Activated T-cell treated with anti-CD3 and anti-CD28 coated beads, Interleukin-2, amount 50 U/mL, for 72 hours (primary cell): ENCODE results near the gene GMPPB. TPM values are rescaled to one million over a fixed set of nuclear protein-coding genes. Genes with fewer than 3 reads are reported as not detected.
"Not testable (repeated sequence)": the region's sequence is repeated elsewhere in the genome, so short reads cannot be mapped to it uniquely, and the experiment has no call there.

Source experiments
- ATAC-seq, 2 donors: fragments of 150-1000 bp; cut with Tn5 transposase; replicated peaks in 1 of 2; 2 replicates each; pipeline ENCODE4 v1.10.0; 2021; ENCODE audit warnings: moderate library complexity in 2 of 2, mild to moderate bottlenecking in 1 of 2
- DNase-seq, 2 donors: peaks; one replicate each; pipeline ENCODE4 v3.0.0; 2021 to 2022; ENCODE audit warnings: mixed read lengths in 1 of 2
- H3K27ac Mint-ChIP-seq: one replicate; pipeline ENCODE4 v1.8.0; 2022; ENCODE audit warnings: mild to moderate bottlenecking, moderate library complexity, mixed read lengths
- H3K27me3 Mint-ChIP-seq: one replicate; pipeline ENCODE4 v1.8.0; 2022; ENCODE audit warnings: low read depth, mixed read lengths
- H3K36me3 Mint-ChIP-seq, 2 donors: one replicate each; pipeline ENCODE4 v1.8.0; 2022; ENCODE audit warnings: mixed read lengths in 2 of 2, mild to moderate bottlenecking in 1 of 2; ENCODE audit not compliant: insufficient read depth in 2 of 2
- H3K4me1 Mint-ChIP-seq: one replicate; pipeline ENCODE4 v1.8.0; 2022; ENCODE audit warnings: low read depth, mixed read lengths
- H3K4me3 Mint-ChIP-seq, 2 donors: one replicate each; pipeline ENCODE4 v1.8.0; 2022; ENCODE audit warnings: mild to moderate bottlenecking in 2 of 2, mixed read lengths in 2 of 2, moderate library complexity in 2 of 2
- H3K9me3 Mint-ChIP-seq, 2 donors: one replicate each; pipeline ENCODE4 v1.8.0; 2022; ENCODE audit warnings: mixed read lengths in 2 of 2
- total RNA-seq, 2 donors: library from RNA; stranded (reverse); gene quantifications; one replicate each; pipeline ENCODE4 v1.2.3, GENCODE V29; 2022

Gene GMPPB
- total RNA-seq, 2 donors from 2014 or later = 22.3 to 33.4 TPM

DNA sequence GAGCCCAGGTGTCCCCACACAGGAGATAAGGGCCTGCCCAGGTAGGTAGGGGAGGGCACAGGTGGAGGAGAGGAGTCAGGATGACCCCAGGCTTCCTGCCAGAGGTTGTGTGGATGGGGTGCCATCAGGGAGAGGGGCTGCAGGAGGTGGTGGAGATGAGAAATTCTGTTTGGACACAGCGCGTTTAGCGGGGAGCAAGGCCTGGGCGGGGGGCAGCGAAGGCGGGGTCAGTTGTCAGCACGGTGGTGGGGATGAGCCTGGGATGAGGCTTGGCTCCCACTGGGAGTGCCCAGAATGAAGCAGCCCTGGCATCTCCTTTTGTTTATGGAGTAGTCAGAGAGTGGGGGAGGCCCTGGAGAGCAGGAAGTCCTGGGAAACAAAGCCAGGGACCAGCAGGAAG lies 19.8 kb downstream of the GMPPB start:
- Mint-ChIP-seq H3K9me3 (no peaks in the 10 kb centered on the region), H3K4me1 (no peaks in the 10 kb centered on the region), H3K36me3 (peaks cover 0 to 2% of the 10 kb centered on the region in 2 donors), H3K4me3 (no peak overlapping the region), H3K27me3 (no peaks in the 10 kb centered on the region), H3K27ac (peak overlapping the region; percentile 63)
- DNase-seq = no peak
- no peak for ATAC-seq

GRCh38 chr3:49703443-49703927 lies 20.3 kb downstream of the GMPPB start:
- Mint-ChIP-seq H3K4me3 (no peak overlapping the region), H3K36me3 (peaks cover 0 to under 1% of the 10 kb centered on the region in 2 donors), H3K27ac (no peak overlapping the region), H3K4me1 (no peaks in the 10 kb centered on the region), H3K9me3 (no peaks in the 10 kb centered on the region), H3K27me3 (no peaks in the 10 kb centered on the region)
- peak; percentile 91 to 93 for ATAC-seq
- DNase-seq = peak; percentile 69 to 72

DNA sequence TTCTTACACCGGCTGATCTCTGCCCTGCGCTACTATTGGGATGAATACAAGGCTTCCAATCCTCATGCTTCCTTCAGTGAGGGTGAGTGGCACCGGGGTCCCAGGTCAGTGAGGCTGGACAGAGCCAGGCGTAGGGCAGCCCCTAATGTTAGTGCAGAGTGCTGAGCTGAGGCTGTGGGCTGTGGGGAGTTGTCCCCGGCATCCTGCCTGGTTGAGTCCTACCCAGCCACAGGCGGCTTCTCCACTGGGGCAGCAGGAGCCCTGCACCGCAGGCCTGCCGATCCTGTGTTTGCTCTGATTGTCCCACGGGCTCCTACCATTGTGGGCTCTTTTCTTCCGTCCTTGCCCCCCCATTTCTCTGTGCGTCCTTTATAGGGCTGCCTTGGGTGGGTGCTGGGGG lies 21.1 kb downstream of the GMPPB start:
- Mint-ChIP-seq H3K27ac (no peak overlapping the region), H3K27me3 (no peaks in the 10 kb centered on the region), H3K4me3 (no peak overlapping the region), H3K4me1 (no peaks in the 10 kb centered on the region), H3K9me3 (no peaks in the 10 kb centered on the region), H3K36me3 (no peaks in the 10 kb centered on the region)
- ATAC-seq (no peak), DNase-seq (no peak)

DNA sequence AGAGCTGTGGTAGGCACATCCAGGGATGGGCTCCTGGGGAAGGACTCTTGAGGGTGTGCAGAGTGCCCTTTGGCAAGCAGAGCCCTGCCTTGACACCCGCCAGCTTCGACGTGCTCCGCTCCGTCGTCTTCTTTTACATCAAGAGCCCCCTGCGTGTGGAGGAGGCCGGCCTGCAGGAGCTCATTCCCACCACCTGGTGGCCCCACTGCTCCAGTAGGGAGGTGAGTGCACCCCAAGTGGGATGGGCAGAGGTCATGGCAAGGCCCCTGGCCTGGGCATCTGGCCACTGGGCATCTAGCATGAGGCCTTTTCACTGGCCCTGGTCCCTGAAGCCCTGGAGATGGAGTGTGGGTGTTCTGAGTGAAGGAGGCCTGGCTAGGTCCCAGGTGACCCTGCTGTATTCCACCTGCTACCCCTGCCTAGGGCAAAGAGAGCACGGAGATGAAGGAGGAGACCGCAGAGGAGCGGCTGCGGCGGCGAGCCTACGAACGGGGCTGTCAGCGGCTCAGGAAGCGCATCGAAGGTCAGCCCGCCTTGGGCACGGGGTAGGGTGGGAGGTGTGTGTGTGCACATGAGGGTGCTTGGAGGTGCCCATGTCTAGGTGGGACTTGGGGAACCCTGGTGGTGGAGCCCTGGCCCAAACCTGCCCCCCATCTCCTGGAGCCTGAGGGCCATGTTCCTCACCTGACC lies 22.2 kb downstream of the GMPPB start:
- no peak for DNase-seq
- H3K27me3 Mint-ChIP-seq = no peaks in the 10 kb centered on the region
- ATAC-seq = no peak
- H3K9me3 Mint-ChIP-seq = no peaks in the 10 kb centered on the region
- H3K36me3 Mint-ChIP-seq = no peaks in the 10 kb centered on the region
- no peaks in the 10 kb centered on the region for H3K4me1 Mint-ChIP-seq
- H3K27ac Mint-ChIP-seq = no peak overlapping the region
- H3K4me3 Mint-ChIP-seq = no peak overlapping the region

GRCh38 chr3:49700453-49701128 lies 23.2 kb downstream of the GMPPB start:
- H3K4me1 Mint-ChIP-seq = no peaks in the 10 kb centered on the region
- no peaks in the 10 kb centered on the region for H3K27me3 Mint-ChIP-seq
- no peaks in the 10 kb centered on the region for H3K36me3 Mint-ChIP-seq
- H3K4me3 Mint-ChIP-seq = no peak overlapping the region
- no peak for DNase-seq
- ATAC-seq = no peak
- H3K27ac Mint-ChIP-seq = no peak overlapping the region
- H3K9me3 Mint-ChIP-seq = no peaks in the 10 kb centered on the region

DNA sequence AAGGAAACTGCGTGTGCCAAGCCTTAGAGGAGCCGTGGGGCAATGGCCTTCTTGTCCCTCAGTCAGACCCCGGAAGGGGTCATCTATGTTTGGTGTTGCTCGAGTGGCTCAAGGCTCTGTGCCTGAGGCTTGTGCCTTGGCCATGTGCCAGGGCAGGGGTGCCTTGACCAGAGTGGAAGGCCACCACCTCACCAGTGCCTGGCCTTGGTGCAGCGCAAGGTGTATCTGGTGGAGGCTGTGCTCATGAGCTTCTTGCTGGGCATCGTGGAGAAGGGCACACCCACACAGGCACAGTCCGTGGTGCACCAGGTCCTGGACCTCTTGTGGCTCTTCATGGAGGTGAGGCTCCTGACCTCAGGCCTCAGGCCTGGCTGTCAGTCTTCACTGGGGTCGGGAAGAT lies 23.7 kb downstream of the GMPPB start:
- ATAC-seq (no peak), DNase-seq (no peak)
- Mint-ChIP-seq H3K27me3 (no peaks in the 10 kb centered on the region), H3K4me1 (no peaks in the 10 kb centered on the region), H3K9me3 (no peaks in the 10 kb centered on the region), H3K27ac (no peak overlapping the region), H3K36me3 (no peaks in the 10 kb centered on the region), H3K4me3 (no peak overlapping the region)

GRCh38 chr3:49699281-49699979 lies 24.3 kb downstream of the GMPPB start:
- no peaks in the 10 kb centered on the region for H3K36me3 Mint-ChIP-seq
- no peak overlapping the region for H3K27ac Mint-ChIP-seq
- no peak overlapping the region for H3K4me3 Mint-ChIP-seq
- H3K9me3 Mint-ChIP-seq = no peaks in the 10 kb centered on the region
- DNase-seq (no peak), ATAC-seq (no peak)
- H3K4me1 Mint-ChIP-seq = no peaks in the 10 kb centered on the region
- no peaks in the 10 kb centered on the region for H3K27me3 Mint-ChIP-seq

GRCh38 chr3:49695350-49696015 lies 28.3 kb downstream of the GMPPB start:
- H3K4me3 Mint-ChIP-seq, H3K27ac Mint-ChIP-seq, ATAC-seq, H3K9me3 Mint-ChIP-seq, H3K27me3 Mint-ChIP-seq, H3K36me3 Mint-ChIP-seq, DNase-seq: not testable (repeated sequence)
- peaks cover 12% of the 10 kb centered on the region for H3K4me1 Mint-ChIP-seq

DNA sequence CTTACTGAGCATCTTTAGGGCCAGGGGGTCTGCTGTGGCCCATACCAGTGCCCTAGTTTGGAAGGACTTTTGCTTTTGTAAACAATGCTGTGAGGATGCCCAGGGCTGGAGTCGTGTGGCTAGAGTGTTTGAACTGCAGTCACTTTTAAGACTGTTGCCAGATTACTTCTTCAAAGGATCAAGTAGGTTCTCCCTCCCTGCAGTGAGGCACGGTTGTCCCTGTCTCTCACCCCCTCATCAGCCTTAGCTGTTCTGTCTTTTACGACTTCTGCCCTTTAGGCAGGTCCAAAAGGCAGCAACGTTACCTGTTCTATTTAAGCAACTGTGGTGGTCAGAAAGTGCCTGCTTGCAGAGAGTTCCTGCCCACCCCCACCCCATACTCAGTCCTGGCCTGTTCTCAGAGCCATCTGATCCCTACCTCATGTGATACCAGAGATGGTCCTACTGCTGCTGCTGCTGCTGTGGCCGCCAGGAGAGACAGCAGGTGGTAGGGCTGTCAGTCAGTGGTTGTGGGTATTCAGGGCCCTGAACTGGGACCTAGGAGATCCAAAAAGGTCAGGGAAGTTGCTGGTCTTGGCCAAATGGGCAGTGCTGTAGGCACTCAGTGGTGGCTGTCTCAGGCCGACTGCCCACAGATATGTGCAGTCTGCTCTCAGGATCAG lies 29.2 kb downstream of the GMPPB start:
- not testable (repeated sequence) for ATAC-seq, H3K9me3 Mint-ChIP-seq, DNase-seq, H3K27me3 Mint-ChIP-seq, H3K36me3 Mint-ChIP-seq, H3K4me3 Mint-ChIP-seq
- Mint-ChIP-seq H3K27ac (peak overlapping the region; percentile 46), H3K4me1 (peaks cover 21% of the 10 kb centered on the region)

DNA sequence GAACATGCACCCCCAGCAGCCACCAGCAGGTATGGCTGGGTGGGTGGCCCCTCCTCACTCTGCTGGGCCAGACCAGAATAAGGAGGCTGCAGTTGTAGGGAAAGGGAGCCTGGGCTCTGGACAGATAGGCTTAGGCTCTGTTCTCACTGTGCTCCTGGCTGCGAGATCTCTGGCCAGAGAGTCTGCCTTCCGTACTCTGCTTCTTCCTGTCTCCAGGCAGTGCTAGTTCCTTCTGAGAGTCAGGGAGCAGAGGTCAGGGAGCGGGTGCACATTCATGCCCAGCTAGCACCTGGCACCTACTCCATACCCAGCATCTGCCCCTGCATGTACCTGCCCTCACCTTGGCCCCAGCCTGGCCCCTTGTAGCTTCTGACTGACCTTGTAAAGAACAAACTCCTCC lies 32.3 kb downstream of the GMPPB start:
- not testable (repeated sequence) for H3K9me3 Mint-ChIP-seq, ATAC-seq, H3K27ac Mint-ChIP-seq, DNase-seq, H3K27me3 Mint-ChIP-seq, H3K36me3 Mint-ChIP-seq
- Mint-ChIP-seq H3K4me1 (peaks cover 32% of the 10 kb centered on the region), H3K4me3 (peak overlapping the region; percentile 98 to 99)

- not testable (repeated sequence) for H3K27ac Mint-ChIP-seq, H3K27me3 Mint-ChIP-seq, DNase-seq, H3K9me3 Mint-ChIP-seq, H3K36me3 Mint-ChIP-seq, ATAC-seq
- Mint-ChIP-seq H3K4me3 (peak overlapping the region; percentile 98 to 99), H3K4me1 (peaks cover 32% of the 10 kb centered on the region)
These were observed 32.9 kb downstream of the GMPPB start for GRCh38 chr3:49690856-49691255.

DNA sequence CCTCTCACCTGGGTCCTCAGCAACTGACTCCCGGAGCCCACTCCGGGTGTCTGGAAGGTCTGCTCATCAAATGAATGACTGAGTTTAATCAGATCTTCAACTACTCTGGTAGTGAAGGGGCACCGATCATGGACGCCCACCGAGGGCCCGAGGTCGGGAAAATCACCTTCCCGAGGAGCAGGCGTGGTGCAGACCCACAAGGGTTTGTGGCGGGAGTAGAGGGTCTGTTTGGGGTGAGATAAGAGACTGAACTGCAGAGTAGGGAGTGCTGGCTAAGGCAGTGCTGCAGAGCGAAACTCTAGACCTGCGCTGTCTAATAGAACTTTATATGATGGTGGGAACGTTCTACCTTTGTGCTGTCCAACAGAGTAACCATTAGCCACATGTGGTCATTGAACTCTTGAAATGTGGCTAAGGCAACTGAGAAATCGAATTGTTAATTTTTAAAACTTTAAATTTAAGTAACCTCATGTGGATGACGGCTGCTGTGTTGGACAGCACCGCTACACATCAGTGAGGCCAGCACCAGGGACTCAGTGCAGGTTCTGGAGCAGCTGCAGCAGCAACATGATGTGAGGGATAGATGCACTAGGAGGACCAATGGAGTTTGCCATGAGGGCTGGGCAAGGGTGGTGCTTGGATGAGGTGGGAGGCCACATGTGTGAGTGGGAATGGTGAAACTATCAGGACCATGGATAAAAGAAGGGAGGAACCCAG lies 33.7 kb downstream of the GMPPB start:
- Mint-ChIP-seq H3K4me1 (peaks cover 32% of the 10 kb centered on the region), H3K27ac (peak overlapping the region; percentile 97), H3K4me3 (peak overlapping the region; percentile 98 to 99)
- not testable (repeated sequence) for H3K9me3 Mint-ChIP-seq, DNase-seq, H3K27me3 Mint-ChIP-seq, ATAC-seq, H3K36me3 Mint-ChIP-seq
